ENCODE measurements around the gene INHBB.

The INHBB gene

DNA sequence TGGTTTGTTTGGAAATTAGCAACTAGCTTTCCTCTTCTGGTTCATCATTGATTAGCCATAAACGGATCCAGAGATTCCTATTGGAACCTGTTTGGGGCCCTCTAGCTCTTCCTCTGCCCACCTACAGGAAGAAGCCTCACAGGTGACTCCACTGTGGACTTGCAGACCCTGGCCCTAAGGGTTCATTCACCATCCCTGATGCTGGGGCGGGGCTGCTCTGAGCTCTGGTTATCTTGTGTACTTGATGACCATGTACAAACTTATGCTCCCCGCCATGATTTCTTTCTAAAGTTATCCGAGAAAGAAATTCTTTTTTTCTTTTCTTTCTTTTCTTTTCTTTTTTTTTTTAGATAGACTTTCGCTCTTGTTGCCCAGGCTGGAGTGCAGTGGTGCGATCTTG, 33.9 kb upstream of the INHBB start:
- Histone ChIP-seq H3K4me3 (no peak overlapping the region), H3K27ac (no peak overlapping the region)
- no peak for DNase-seq (ENCODE audit: low spot score)
- TF ChIP-seq, protein P1, sequence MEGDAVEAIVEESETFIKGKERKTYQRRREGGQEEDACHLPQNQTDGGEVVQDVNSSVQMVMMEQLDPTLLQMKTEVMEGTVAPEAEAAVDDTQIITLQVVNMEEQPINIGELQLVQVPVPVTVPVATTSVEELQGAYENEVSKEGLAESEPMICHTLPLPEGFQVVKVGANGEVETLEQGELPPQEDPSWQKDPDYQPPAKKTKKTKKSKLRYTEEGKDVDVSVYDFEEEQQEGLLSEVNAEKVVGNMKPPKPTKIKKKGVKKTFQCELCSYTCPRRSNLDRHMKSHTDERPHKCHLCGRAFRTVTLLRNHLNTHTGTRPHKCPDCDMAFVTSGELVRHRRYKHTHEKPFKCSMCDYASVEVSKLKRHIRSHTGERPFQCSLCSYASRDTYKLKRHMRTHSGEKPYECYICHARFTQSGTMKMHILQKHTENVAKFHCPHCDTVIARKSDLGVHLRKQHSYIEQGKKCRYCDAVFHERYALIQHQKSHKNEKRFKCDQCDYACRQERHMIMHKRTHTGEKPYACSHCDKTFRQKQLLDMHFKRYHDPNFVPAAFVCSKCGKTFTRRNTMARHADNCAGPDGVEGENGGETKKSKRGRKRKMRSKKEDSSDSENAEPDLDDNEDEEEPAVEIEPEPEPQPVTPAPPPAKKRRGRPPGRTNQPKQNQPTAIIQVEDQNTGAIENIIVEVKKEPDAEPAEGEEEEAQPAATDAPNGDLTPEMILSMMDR (IDR thresholded peaks at IDR 0.05): no peak

DNA sequence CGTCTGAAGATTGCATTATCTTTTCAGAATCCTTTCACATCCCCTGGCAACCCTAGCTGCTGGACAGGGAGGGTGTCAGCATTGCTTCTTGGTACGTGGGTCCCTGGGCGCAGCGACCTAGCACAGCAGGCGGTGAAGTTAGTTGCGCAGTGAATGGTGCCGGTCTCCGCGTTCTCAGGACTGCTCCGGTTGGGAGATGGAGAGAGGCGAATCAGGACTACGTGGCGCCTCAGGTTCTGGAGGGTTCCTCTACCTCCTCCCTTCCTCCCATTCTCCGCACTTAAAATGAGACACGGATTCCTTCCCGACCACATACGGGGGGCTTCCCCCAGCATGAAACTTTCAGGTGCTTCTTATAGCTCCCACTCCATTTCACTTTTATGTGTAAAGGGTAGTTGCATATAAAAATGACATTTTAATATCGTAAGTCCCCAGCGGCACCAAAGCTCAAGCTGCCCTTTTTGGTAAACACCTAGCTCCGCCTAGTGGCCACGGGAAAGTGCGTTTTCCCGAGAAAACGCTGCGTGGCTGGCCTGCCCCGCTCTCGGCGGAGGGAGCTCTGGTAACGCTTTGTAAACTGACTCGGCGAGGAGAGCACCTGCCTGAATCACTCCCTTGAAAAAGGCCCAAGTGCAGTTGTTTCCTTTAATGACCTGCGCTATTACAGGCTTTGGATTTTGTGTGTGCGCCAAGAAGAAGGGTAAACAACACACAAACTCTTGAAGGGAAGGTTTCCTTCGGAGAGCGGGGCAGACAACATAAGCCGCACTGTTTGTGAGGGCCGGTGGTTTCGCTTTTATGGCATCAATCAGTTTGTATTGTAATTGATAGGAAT, 32.9 kb upstream of the INHBB start:
- peak overlapping the region; percentile 63 for H3K4me3 ChIP-seq
- H3K27ac ChIP-seq: peak overlapping the region in 1 of 2 donors; percentile 22
- peak; percentile 83 for DNase-seq (ENCODE audit: low spot score)
- TF ChIP-seq, protein P1 (IDR thresholded peaks at IDR 0.05): peak; percentile 80

DNA sequence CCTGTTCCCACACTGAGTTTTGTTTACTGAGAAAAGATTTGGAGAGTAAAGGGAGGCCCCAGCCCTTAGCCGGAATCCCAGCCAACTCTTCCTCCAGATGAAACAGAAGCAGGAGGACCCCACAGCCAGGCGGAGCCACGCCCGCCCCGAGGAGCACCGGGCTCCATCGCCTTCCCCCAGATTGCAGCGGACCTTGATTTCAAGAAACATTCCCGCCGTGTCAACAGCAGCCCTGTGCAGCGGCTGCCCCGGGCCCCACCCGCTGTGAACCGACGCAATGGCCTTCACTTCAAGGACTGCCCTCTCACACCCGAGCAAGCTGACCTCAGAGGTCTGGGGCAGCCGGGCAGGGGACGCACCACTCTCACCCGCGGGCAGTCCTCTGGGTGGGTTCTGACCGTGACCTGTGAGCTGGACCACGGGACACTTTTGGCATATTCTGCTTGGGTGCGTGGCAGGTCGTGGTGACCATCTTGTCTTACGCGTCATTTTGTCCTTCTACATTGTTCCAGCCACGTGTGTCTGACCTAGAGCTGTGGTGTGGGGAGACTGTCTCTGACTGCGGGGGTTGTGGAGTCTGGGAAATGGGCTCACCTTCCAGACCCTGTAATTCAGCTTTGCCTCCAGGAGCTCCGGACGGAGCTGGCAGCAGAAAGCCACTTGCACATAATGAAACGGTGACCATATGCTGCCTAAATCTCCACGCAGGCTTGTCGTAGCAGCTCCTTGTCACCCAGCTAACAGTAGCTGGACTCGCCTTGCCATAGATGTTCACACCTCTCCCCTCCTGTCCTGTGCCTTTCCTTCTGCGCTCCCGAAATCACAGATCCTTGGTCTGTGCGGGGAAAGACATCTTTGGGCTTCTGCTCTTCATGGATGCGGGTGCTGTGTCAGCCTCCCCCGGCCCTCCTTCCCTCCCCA, 32.0 kb upstream of the INHBB start:
- no peak overlapping the region for H3K27ac ChIP-seq
- DNase-seq (ENCODE audit: low spot score): peak; percentile 72
- peak overlapping the region; percentile 63 for H3K4me3 ChIP-seq
- TF ChIP-seq, protein P1 (IDR thresholded peaks at IDR 0.05): no peak

DNA sequence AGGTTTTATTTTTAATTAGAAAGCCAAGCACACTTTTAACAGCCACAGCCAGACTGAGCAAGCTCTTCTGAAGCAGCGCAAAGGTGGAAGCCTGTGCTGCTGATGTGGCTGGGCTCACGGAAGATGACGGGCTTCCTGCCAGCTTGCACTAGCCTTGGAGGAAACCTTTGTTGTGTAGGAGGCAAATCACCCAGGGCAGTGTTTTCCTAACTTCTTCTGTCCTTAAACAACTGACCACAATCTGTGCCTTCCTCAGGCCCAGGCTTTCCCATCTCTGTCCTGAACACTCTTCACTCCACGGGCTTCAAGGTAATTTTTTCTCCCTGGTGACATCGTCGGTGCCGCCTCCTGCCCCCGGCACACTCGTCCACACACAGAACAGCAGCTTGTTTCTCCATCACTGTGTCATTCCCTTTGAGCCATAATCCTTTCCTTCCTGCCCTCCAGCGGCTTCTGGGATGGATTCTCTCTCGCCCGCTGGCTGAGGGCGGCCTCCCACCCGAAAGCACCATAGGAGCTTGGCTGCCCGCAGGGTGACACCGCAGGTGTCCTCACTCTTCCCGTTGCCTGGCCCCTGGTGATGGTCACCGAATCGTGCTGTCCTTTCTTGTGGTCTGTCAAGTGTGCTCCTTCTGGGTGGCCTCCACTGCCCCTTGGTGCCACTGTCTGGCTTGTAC, 31.1 kb upstream of the INHBB start:
- DNase-seq (ENCODE audit: low spot score): peak; percentile 65

DNA sequence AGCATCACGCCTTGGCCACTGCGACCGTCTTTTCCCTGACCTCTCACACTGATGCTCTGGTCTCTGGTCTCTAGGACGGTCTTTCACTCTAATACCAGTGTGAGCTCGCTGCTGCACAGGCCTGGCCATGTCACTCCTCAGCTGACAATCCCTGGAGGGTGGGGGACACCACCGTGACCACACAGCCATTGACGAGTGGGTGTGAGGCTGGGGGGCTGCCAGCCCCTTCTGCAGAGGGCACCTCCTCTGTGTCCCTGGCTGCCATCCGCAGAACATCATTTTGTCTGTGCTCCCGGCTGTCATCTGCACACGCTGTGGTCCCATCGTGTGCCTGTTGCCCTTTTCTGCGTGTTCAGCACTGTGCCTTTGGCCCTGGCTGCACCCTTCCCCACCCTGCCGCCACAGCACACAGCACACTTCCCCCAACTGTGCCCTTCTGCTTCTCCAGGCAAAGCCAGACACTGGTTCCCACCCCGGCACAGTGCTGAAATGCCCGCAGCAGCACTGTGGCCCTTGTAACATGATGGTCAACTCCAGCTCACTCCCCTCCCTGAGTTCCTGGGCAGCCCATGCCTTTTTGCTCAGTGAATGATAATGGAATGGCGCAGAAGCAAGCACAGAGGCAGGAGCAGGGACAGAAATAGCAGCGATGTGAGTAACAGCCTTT, 30.4 kb upstream of the INHBB start:
- TF ChIP-seq, protein P1 (IDR thresholded peaks at IDR 0.05): no peak
- peak; percentile 70 for DNase-seq (ENCODE audit: low spot score)
- H3K4me3 ChIP-seq: no peak overlapping the region
- H3K27ac ChIP-seq: no peak overlapping the region

More for the DNA sequence above, 31.1 kb upstream of the INHBB start:
- H3K27ac ChIP-seq: no peak overlapping the region
- H3K4me3 ChIP-seq: no peak overlapping the region
- TF ChIP-seq, protein P1 (IDR thresholded peaks at IDR 0.05): no peak

DNA sequence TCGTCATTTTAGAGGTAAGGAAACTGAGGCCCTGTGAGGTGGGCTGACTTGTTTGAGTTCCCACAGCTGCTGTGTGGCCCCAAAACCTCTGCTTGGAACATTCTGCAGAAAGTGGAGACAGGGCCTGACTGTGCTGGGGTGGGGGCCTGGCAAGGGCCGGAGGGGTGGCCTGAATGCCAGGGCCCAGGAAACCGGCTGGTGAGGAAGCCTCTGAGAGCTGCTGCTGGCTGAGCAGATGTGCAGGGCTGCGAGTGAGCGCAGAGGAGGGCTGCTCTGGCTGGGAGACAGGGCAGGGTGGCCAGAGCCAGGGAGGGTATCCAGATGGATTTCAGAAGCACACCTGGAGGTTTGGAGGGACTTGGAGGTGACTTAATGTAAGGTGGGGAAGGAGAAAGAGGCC, 29.9 kb upstream of the INHBB start:
- Histone ChIP-seq H3K27ac (no peak overlapping the region), H3K4me3 (no peak overlapping the region)
- TF ChIP-seq, protein P1 (IDR thresholded peaks at IDR 0.05): no peak
- DNase-seq (ENCODE audit: low spot score): no peak

All from coronary artery (tissue), 2 donors.